Liver (tissue), 9 donors: Measurements from ENCODE around the gene ADARB1. TPM values are rescaled to one million over a fixed set of nuclear protein-coding genes. Genes with fewer than 3 reads are reported as not detected.

ENCODE experiments used
- DNase-seq: peaks from one replicate; pipeline ENCODE4 v3.0.0-alpha.2; 2017; ENCODE audit warnings: low spot score
- H3K27ac ChIP-seq, 2 donors: one replicate each; pipeline ENCODE4 v1.7.0; 2013; ENCODE audit warnings: inconsistent platforms in 2 of 2, low read length in 2 of 2, control low read depth in 1 of 2, low read depth in 1 of 2, mild to moderate bottlenecking in 1 of 2
- H3K27me3 ChIP-seq, 4 donors: one replicate each; pipeline versions ENCODE4 v1.6.1 to v1.7.0; 2013; ENCODE audit warnings: low read length in 3 of 4, inconsistent platforms in 1 of 4, mild to moderate bottlenecking in 1 of 4, moderate library complexity in 1 of 4; ENCODE audit not compliant: control insufficient read depth in 4 of 4, insufficient read depth in 4 of 4
- H3K36me3 ChIP-seq, 4 donors: one replicate each; pipeline versions ENCODE4 v1.6.1 to v1.7.0; 2013; ENCODE audit warnings: low read length in 3 of 4, mild to moderate bottlenecking in 3 of 4, low read depth in 1 of 4, moderate library complexity in 1 of 4; ENCODE audit not compliant: control insufficient read depth in 4 of 4, insufficient read depth in 3 of 4
- H3K4me1 ChIP-seq, 4 donors: one replicate each; pipeline versions ENCODE4 v1.6.1 to v1.7.0; 2013; ENCODE audit warnings: low read length in 3 of 4, mild to moderate bottlenecking in 3 of 4, moderate library complexity in 1 of 4; ENCODE audit not compliant: control insufficient read depth in 4 of 4, insufficient read depth in 4 of 4
- H3K4me3 ChIP-seq, 3 donors: one replicate each; pipeline versions ENCODE4 v1.6.1 to v1.7.0; 2013; ENCODE audit warnings: low read length in 3 of 3, control low read depth in 1 of 3, low read depth in 1 of 3, mild to moderate bottlenecking in 1 of 3
- H3K9ac ChIP-seq, 2 donors: one replicate each; pipeline ENCODE4 v1.7.0; 2013; ENCODE audit warnings: low read length in 2 of 2, mild to moderate bottlenecking in 2 of 2, moderate library complexity in 2 of 2, control low read depth in 1 of 2, low read depth in 1 of 2
- H3K9me3 ChIP-seq, 4 donors: one replicate each; pipeline versions ENCODE4 v1.6.1 to v1.7.0; 2013; ENCODE audit warnings: low read length in 3 of 4; ENCODE audit not compliant: control insufficient read depth in 4 of 4
- EGR1 ChIP-seq, 2 donors: IDR thresholded peaks; 2 replicates each; pipeline ENCODE4 v1.6.1; 2016 to 2018; ENCODE audit warnings: antibody characterized with exemption in 2 of 2, low read depth in 2 of 2
- FOXA1 ChIP-seq: IDR thresholded peaks from 2 replicates; pipeline ENCODE4 v1.6.1; 2016; ENCODE audit warnings: antibody characterized with exemption
- GABPA ChIP-seq, 2 donors: IDR thresholded peaks in 1 of 2; conservative IDR thresholded peaks in 1 of 2; 2 replicates each; pipeline ENCODE4 v1.6.1; 2016; ENCODE audit warnings: antibody characterized with exemption in 2 of 2, mild to moderate bottlenecking in 1 of 2, moderate library complexity in 1 of 2
- HNF4A ChIP-seq, 2 donors: conservative IDR thresholded peaks; 2 replicates each; pipeline ENCODE4 v1.6.1; 2016; ENCODE audit warnings: antibody characterized with exemption in 2 of 2, mild to moderate bottlenecking in 2 of 2
- HNF4G ChIP-seq: IDR thresholded peaks from 2 replicates; pipeline ENCODE4 v1.6.1; 2016; ENCODE audit warnings: antibody characterized with exemption
- JUND ChIP-seq, 2 donors: IDR thresholded peaks; 2 replicates each; pipeline ENCODE4 v1.6.1; 2016; ENCODE audit warnings: antibody characterized with exemption in 2 of 2
- NR2F2 ChIP-seq: IDR thresholded peaks from 2 replicates; pipeline ENCODE4 v1.6.1; 2016; ENCODE audit warnings: antibody characterized with exemption
- RAD21 ChIP-seq, 2 donors: IDR thresholded peaks; 2 replicates each; pipeline ENCODE4 v1.6.1; 2016; ENCODE audit warnings: antibody characterized with exemption in 2 of 2, mild to moderate bottlenecking in 2 of 2
- RXRA ChIP-seq, 2 donors: IDR thresholded peaks; 2 replicates each; pipeline ENCODE4 v1.6.1; 2017 to 2018; ENCODE audit warnings: antibody characterized with exemption in 2 of 2, mild to moderate bottlenecking in 1 of 2
- SP1 ChIP-seq: IDR thresholded peaks from 2 replicates; pipeline ENCODE4 v1.6.1; 2018; ENCODE audit warnings: antibody characterized with exemption, mild to moderate bottlenecking
- TAF1 ChIP-seq: conservative IDR thresholded peaks from 2 replicates; pipeline ENCODE4 v1.6.1; 2016; ENCODE audit warnings: antibody characterized with exemption, mild to moderate bottlenecking
- YY1 ChIP-seq: IDR thresholded peaks from 2 replicates; pipeline ENCODE4 v1.6.1; 2016; ENCODE audit warnings: antibody characterized with exemption, mild to moderate bottlenecking
- WGBS: extraction: QIAGEN DNeasy Blood & Tissue Kit; methylation state at CpG from one replicate; pipeline ENCODE4 v1.1.7; 2013; 5-methylcytosine and 5-hydroxymethylcytosine counted together
- polyA plus RNA-seq, 2 donors: library from polyadenylated mRNA; stranded (reverse) in 1 of 2; unstranded in 1 of 2; fragments of 200-250 nt in 1 of 2; fragments of >200 nt in 1 of 2; fragmentation: Nextera tagmentation in 1 of 2; extraction: Ambion mirVana in 1 of 2; gene quantifications; one replicate each; pipeline versions ENCODE4 v1.2.1 to v1.2.3, GENCODE V29; 2013 to 2015
- total RNA-seq, 2 donors: library from RNA; depleted of rRNA; stranded (reverse); fragments of >200 nt; gene quantifications; one replicate each; pipeline ENCODE4 v1.2.3, GENCODE V29; 2014
- TF ChIP-seq, protein P1 (sequence below): IDR thresholded peaks from 2 replicates; pipeline ENCODE4 v1.6.1; 2016; ENCODE audit warnings: antibody characterized with exemption, mild to moderate bottlenecking
- TF ChIP-seq, protein P2 (sequence below): IDR thresholded peaks from 2 replicates; pipeline ENCODE4 v1.6.1; 2016; ENCODE audit warnings: antibody characterized with exemption
- TF ChIP-seq, protein P3 (sequence below): IDR thresholded peaks from 2 replicates; pipeline ENCODE4 v1.6.1; 2016; ENCODE audit warnings: antibody characterized with exemption
- TF ChIP-seq, protein P4 (sequence below): fragments of 150-350 bp; IDR thresholded peaks from 2 replicates; pipeline ENCODE4 v1.5.1; 2017; ENCODE audit warnings: improper control_type of control experiment, low read depth, low read length; ENCODE audit not compliant: missing input control
- donor health status: healthy.
- donor health status: healthy.
- donor health status: healthy.
- donor health status: healthy.
- donor health status: healthy.

ADARB1 gene
- total and polyA plus RNA-seq, 4 donors = 1.6 to 7.8 (median 2.9) TPM

DNA sequence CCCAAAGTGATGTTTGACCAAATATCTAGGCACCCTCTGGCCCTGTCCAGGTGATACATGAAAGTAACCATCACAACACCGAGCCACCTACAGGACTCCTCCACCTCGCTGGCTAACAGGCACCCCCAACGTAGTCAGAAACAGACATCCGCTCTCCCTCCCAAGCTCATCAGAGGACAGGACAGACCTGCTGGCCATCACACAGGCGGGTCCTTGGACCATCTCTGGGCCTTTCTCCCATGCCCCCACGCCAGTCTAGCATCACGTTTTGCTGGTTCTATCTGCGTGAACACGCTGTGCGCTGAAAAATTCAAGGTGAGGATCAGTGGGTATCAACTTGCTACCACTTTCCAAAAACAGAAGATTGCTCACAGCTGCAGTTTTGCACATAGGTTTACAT, 21.4 kb upstream of the ADARB1 start:
- 88% methylated on average over 10 of the region's 10 CpGs for WGBS
- Histone ChIP-seq H3K36me3 (no peaks in the 10 kb centered on the region), H3K27ac (no peak overlapping the region), H3K9ac (no peak overlapping the region), H3K27me3 (no peaks in the 10 kb centered on the region), H3K9me3 (no peaks in the 10 kb centered on the region), H3K4me3 (no peak overlapping the region), H3K4me1 (no peaks in the 10 kb centered on the region)
- DNase-seq = no peak
- TF ChIP-seq NR2F2 (no peak), SP1 (no peak), YY1 (no peak), EGR1 (IDR thresholded peaks at IDR 0.05; ENCODE audit: low read depth in 2 of 2) (no peak), JUND (IDR thresholded peaks at IDR 0.05) (no peak), RXRA (IDR thresholded peaks at IDR 0.05) (no peak), RAD21 (IDR thresholded peaks at IDR 0.05) (no peak), GABPA (IDR thresholded peaks at IDR 0.05 in 1 of 2, conservative IDR thresholded peaks at IDR 0.05 in 1 of 2) (no peak), HNF4A (conservative IDR thresholded peaks at IDR 0.05) (no peak), TAF1 (no peak), HNF4G (no peak), FOXA1 (no peak)
- TF ChIP-seq, protein P1, sequence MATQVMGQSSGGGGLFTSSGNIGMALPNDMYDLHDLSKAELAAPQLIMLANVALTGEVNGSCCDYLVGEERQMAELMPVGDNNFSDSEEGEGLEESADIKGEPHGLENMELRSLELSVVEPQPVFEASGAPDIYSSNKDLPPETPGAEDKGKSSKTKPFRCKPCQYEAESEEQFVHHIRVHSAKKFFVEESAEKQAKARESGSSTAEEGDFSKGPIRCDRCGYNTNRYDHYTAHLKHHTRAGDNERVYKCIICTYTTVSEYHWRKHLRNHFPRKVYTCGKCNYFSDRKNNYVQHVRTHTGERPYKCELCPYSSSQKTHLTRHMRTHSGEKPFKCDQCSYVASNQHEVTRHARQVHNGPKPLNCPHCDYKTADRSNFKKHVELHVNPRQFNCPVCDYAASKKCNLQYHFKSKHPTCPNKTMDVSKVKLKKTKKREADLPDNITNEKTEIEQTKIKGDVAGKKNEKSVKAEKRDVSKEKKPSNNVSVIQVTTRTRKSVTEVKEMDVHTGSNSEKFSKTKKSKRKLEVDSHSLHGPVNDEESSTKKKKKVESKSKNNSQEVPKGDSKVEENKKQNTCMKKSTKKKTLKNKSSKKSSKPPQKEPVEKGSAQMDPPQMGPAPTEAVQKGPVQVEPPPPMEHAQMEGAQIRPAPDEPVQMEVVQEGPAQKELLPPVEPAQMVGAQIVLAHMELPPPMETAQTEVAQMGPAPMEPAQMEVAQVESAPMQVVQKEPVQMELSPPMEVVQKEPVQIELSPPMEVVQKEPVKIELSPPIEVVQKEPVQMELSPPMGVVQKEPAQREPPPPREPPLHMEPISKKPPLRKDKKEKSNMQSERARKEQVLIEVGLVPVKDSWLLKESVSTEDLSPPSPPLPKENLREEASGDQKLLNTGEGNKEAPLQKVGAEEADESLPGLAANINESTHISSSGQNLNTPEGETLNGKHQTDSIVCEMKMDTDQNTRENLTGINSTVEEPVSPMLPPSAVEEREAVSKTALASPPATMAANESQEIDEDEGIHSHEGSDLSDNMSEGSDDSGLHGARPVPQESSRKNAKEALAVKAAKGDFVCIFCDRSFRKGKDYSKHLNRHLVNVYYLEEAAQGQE = no peak
- TF ChIP-seq, protein P2, sequence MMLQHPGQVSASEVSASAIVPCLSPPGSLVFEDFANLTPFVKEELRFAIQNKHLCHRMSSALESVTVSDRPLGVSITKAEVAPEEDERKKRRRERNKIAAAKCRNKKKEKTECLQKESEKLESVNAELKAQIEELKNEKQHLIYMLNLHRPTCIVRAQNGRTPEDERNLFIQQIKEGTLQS = no peak
- TF ChIP-seq, protein P3, sequence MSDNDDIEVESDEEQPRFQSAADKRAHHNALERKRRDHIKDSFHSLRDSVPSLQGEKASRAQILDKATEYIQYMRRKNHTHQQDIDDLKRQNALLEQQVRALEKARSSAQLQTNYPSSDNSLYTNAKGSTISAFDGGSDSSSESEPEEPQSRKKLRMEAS = no peak
- TF ChIP-seq, protein P4, sequence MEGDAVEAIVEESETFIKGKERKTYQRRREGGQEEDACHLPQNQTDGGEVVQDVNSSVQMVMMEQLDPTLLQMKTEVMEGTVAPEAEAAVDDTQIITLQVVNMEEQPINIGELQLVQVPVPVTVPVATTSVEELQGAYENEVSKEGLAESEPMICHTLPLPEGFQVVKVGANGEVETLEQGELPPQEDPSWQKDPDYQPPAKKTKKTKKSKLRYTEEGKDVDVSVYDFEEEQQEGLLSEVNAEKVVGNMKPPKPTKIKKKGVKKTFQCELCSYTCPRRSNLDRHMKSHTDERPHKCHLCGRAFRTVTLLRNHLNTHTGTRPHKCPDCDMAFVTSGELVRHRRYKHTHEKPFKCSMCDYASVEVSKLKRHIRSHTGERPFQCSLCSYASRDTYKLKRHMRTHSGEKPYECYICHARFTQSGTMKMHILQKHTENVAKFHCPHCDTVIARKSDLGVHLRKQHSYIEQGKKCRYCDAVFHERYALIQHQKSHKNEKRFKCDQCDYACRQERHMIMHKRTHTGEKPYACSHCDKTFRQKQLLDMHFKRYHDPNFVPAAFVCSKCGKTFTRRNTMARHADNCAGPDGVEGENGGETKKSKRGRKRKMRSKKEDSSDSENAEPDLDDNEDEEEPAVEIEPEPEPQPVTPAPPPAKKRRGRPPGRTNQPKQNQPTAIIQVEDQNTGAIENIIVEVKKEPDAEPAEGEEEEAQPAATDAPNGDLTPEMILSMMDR = no peak

DNA sequence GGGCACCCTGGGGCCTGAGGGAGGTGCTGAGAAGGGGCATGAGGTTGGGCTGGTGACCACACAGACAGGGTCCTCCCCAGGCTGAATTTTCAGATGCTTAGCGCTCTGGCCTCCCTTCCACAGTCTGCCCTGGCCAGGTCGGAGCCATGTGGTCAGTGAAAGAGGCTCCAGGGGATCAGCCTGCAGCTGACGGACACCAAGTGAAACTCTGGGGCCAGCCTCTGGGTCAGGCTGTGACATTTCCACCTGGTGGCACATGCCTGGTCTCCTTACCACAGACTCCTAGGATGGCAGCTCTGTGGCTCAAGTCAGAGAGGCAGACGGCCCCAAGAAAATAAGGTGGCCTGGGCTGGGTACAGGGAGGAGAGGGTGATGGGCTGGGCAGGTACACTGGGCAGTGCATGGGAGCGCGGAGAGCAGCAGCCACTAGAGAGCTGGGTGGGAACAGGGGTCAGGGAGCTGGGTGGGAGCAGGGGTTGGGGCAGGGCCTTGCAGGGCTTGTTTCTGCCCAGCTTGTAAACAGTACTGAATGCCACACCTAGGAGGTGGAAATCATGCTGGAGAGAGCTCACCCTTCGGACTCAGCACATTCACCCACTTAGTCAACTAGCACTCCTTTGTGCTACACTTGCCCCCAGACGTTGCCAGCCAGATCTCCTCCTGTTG, 20.7 kb upstream of the ADARB1 start:
- WGBS = 84% methylated on average over 8 of the region's 8 CpGs
- Histone ChIP-seq H3K4me1 (no peaks in the 10 kb centered on the region), H3K9ac (no peak overlapping the region), H3K27me3 (no peaks in the 10 kb centered on the region), H3K4me3 (no peak overlapping the region), H3K36me3 (no peaks in the 10 kb centered on the region), H3K27ac (no peak overlapping the region), H3K9me3 (no peaks in the 10 kb centered on the region)
- no peak for DNase-seq
- no peak for TF ChIP-seq GABPA (IDR thresholded peaks at IDR 0.05 in 1 of 2, conservative IDR thresholded peaks at IDR 0.05 in 1 of 2)
